ENCODE results near the gene GLYATL1B. TPM values are rescaled to one million over a fixed set of nuclear protein-coding genes. Genes with fewer than 3 reads are reported as not detected.
"Not testable (repeated sequence)": the region's sequence is repeated elsewhere in the genome, so short reads cannot be mapped to it uniquely, and the experiment has no call there.

The GLYATL1B gene
- total RNA-seq, 1 donor from 2014 or later: not detected

GRCh38 chr11:59117774-59118173, 31.7 kb downstream of the GLYATL1B start:
- peaks cover 43% of the 10 kb centered on the region for H3K36me3 Mint-ChIP-seq
- no peaks in the 10 kb centered on the region for H3K4me1 Mint-ChIP-seq (ENCODE audit: unreplicated experiment)
- no peak overlapping the region for H3K4me3 Mint-ChIP-seq
- DNase-seq (ENCODE audit: extremely low spot score, unreplicated experiment): no peak
- TF ChIP-seq CTCF (conservative IDR thresholded peaks at IDR 0.05): no peak
- H3K27ac Mint-ChIP-seq: no peak overlapping the region
- H3K9me3 Mint-ChIP-seq: peaks cover 14% of the 10 kb centered on the region
- H3K27me3 Mint-ChIP-seq: no peaks in the 10 kb centered on the region

- Mint-ChIP-seq H3K36me3 (peaks cover 35% of the 10 kb centered on the region), H3K4me3 (no peak overlapping the region), H3K9me3 (peaks cover 20% of the 10 kb centered on the region), H3K4me1 (ENCODE audit: unreplicated experiment) (no peaks in the 10 kb centered on the region), H3K27ac (no peak overlapping the region), H3K27me3 (no peaks in the 10 kb centered on the region)
- TF ChIP-seq CTCF (conservative IDR thresholded peaks at IDR 0.05): no peak
- no peak for DNase-seq (ENCODE audit: extremely low spot score, unreplicated experiment)
Measured at GRCh38 chr11:59119826-59120225, 33.7 kb downstream of the GLYATL1B start.

GRCh38 chr11:59135648-59136461, 49.7 kb downstream of the GLYATL1B start:
- peak overlapping the region; percentile 86 for H3K4me3 Mint-ChIP-seq

GRCh38 chr11:59136551-59136950, 50.4 kb downstream of the GLYATL1B start:
- Mint-ChIP-seq H3K9me3 (peaks cover 10% of the 10 kb centered on the region), H3K27ac (peak overlapping the region; percentile 43), H3K4me3 (peak overlapping the region; percentile 86), H3K36me3 (peaks cover 10% of the 10 kb centered on the region)
- not testable (repeated sequence) for H3K4me1 Mint-ChIP-seq (ENCODE audit: unreplicated experiment); DNase-seq (ENCODE audit: extremely low spot score, unreplicated experiment); H3K27me3 Mint-ChIP-seq

More at GRCh38 chr11:59135648-59136461, 49.7 kb downstream of the GLYATL1B start:
- Mint-ChIP-seq H3K4me1 (ENCODE audit: unreplicated experiment) (peaks cover 9% of the 10 kb centered on the region), H3K27ac (peak overlapping the region; percentile 43), H3K9me3 (peaks cover 13% of the 10 kb centered on the region), H3K36me3 (peaks cover 14% of the 10 kb centered on the region), H3K27me3 (no peaks in the 10 kb centered on the region)
- peak; percentile 89 for DNase-seq (ENCODE audit: extremely low spot score, unreplicated experiment)
- peak; percentile 99 for TF ChIP-seq CTCF (conservative IDR thresholded peaks at IDR 0.05)

GRCh38 chr11:59137190-59137589, 51.1 kb downstream of the GLYATL1B start:
- no peak overlapping the region for H3K27ac Mint-ChIP-seq
- H3K36me3 Mint-ChIP-seq: peaks cover 8% of the 10 kb centered on the region
- H3K27me3 Mint-ChIP-seq: peaks cover 2% of the 10 kb centered on the region

More at GRCh38 chr11:59137190-59137589, 51.1 kb downstream of the GLYATL1B start:
- H3K4me1 Mint-ChIP-seq (ENCODE audit: unreplicated experiment): peaks cover 13% of the 10 kb centered on the region
- no peak overlapping the region for H3K4me3 Mint-ChIP-seq
- DNase-seq (ENCODE audit: extremely low spot score, unreplicated experiment): no peak
- TF ChIP-seq CTCF (conservative IDR thresholded peaks at IDR 0.05): no peak
- peaks cover 8% of the 10 kb centered on the region for H3K9me3 Mint-ChIP-seq

Measured in type B pancreatic cell (in vitro differentiated cells).